ENCODE results near the gene PLEKHG5. TPM values are rescaled to one million over a fixed set of nuclear protein-coding genes. Genes with fewer than 3 reads are reported as not detected.
"Not testable (repeated sequence)": the region's sequence is repeated elsewhere in the genome, so short reads cannot be mapped to it uniquely, and the experiment has no call there.

Gene PLEKHG5
- total RNA-seq, 1 donor from 2014 or later, result 18.5 TPM

DNA sequence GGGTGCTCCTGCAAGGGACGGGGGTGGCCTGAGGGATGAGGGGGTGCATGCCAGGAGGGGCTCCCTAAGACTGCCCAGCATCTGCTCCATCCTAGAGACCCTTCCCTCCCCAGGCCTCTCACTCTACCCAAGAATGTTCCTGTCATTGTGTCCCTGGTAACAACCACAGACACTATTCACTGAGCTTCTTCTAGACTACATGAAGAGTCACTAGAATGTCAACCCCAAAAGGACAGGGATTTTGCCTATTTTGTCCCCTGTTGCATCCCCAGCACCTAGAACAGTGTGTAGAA is 28.4 kb downstream of the PLEKHG5 start:
- no peak for DNase-seq (ENCODE audit: low spot score)

DNA sequence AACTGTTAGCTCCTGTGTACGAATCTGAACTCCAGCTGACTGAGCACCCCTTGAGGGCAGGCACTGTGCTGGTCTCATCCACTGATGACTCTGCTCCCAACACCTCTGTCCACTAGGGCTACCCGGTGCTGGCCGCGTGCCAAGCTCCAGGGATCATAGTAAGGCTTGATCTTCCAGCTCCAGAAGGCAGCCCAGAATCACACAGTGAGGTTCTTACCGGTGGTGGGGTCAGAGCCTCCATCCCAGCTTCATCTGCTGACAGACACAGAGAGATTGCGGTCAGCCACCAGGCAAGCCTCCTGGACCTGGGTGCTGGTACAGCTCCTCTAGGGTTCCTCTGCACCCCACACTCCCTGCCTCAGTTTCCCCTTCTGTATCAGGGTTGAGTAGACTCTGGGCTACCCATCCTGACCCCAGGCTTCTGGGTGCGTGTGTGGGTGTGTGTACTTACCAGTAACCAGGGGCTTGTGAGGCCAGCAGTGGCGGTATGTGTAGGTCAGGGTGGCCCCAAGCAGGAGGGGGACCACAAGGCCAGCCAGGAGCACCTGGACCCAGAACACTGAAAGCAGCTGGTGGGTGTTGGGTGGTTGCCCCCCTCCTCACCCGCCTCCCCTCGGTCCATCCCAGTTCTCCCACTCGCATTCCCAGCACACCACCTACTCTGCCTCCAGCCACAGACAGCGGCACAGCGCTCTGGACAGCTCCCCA is 28.9 kb downstream of the PLEKHG5 start:
- DNase-seq (ENCODE audit: low spot score), result no peak

GRCh38 chr1:6461538-6462411 is 29.7 kb downstream of the PLEKHG5 start:
- no peak for DNase-seq (ENCODE audit: low spot score)

GRCh38 chr1:6461051-6461530 is 30.4 kb downstream of the PLEKHG5 start:
- DNase-seq (ENCODE audit: low spot score), result no peak

DNA sequence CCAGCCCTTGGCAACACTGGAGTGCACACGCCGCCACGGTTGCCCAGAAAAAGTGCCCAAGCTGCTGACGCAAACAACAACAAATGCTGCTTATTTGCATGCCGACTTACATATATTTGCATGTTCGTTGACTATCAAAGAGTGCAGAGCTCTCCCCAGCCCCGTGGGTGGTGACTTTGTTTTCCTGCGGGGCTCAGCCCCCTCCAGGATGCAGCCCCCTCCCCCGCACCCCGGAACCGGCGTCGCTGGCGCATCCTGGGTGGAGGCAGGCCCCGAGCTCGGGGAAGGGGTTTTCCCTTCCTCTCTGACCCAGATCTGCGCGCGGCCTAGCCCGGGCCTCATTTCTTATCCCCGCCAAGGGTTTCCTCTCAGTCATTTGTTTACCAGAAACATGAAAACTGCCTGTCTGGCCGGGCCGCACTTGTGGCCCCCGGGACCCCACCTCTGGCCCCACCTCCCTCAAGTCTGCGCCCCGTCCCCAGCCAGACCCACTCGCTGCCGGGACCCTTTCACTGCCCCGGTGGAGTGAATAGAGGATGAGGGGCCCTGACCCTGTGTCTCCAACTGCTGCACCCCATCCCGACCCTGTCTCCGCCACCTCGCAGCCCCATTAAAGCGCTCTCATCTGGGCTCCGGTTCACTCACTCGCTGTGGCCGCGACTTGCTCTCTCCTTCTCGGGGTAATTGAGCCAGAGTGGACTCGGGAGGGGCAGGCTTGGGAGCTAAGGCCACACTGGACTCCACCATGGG is 31.0 kb downstream of the PLEKHG5 start:
- DNase-seq (ENCODE audit: low spot score), result no peak

DNA sequence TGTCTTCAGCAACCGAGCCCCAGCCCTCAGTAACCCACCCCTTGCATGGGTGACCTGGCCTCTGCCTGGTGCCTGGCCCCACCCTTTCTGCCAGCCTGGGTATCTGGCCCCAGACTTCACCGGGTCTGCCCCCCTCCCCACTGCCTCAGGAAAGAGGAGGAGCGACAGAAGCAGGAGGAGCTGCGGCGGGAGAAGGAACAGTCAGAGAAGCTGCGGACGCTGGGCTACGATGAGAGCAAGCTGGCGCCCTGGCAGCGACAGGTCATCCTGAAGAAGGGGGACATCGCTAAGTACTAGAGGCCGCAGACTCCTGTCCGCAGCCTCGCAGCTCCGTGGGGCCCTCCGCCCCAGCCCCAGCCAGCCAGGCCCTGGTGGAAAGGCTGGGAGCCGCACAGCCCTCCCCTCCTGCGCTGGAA is 31.6 kb downstream of the PLEKHG5 start:
- no peak for DNase-seq (ENCODE audit: low spot score)

DNA sequence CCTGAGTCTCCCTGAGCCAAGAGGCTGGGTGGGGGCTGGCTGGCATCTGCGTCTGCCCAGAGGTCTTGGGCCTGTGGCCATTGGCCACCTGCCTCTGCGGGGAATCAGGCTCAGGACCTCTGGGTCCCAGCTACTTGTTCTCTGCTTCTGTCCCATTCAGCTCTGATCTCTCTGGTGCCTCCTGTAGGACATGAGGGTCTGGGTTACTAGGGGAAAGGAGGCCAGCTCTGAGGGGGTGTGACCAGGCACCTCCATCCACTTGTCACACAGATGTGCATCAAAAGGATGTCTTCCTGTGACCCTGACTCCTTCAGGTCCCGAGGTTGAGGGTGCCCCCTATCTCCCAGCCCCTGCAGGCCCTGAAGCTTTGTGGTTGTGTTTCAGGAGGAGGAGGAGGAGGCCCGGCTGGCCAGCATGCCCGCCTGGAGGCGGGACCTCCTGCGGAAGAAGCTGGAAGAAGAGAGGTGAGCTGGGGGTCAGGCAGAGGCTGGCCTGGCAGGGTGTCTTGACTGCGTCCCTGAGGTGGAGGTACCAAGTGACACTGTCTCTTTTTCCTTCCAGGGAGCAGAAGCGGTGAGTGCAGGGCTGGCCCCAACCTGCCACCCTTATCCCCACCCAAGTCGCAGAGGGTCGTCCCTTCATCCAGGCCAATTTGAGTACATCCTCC is 34.5 kb downstream of the PLEKHG5 start:
- no peak for DNase-seq (ENCODE audit: low spot score)

DNA sequence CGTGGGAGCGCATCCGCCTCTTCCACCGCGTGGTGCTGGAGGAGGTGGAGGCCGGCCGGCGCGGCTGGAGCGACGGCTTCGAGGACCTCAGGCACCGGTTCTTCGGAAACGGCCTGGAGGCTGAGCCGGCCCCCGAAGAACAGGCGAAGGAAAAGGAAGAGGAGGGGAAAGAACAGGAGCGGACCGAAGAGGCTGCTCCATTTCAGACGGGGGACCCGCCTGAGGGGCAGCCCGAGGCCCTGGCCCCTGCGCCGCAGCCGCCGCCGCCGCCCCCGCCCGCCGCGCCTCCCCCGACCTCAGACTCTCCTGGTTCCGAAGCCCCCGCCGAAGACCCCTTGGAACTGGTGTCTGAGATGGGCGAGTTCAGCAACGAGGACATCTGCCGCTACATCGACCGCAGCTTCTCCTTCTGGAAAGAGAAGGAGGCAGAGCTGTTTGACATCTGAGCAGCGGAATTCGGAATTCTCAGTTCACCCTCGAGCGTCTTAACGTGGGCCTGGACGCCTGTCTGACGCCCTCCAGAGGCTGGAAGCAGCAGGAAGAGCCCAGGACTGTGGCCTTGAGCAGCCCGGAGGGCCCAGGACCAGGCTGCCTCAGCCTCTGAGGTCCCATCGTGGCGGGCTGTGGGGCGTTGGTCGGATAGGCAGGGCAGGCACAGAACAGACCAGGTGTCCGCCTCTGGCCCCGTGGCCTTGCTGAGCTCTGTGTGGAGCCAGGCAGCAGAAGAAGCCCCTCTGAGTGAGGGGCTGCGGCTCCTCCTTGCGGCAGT is 35.5 kb downstream of the PLEKHG5 start:
- not testable (repeated sequence) for DNase-seq (ENCODE audit: low spot score)

GRCh38 chr1:6454856-6455751 is 36.4 kb downstream of the PLEKHG5 start:
- no peak for DNase-seq (ENCODE audit: low spot score)

- DNase-seq (ENCODE audit: low spot score), result not testable (repeated sequence)
These were observed 37.3 kb downstream of the PLEKHG5 start for GRCh38 chr1:6453895-6454855.

GRCh38 chr1:6450943-6451373 is 40.5 kb downstream of the PLEKHG5 start:
- no peak for DNase-seq (ENCODE audit: low spot score)

GRCh38 chr1:6450486-6450885 is 41.0 kb downstream of the PLEKHG5 start:
- DNase-seq (ENCODE audit: low spot score), result not testable (repeated sequence)

DNA sequence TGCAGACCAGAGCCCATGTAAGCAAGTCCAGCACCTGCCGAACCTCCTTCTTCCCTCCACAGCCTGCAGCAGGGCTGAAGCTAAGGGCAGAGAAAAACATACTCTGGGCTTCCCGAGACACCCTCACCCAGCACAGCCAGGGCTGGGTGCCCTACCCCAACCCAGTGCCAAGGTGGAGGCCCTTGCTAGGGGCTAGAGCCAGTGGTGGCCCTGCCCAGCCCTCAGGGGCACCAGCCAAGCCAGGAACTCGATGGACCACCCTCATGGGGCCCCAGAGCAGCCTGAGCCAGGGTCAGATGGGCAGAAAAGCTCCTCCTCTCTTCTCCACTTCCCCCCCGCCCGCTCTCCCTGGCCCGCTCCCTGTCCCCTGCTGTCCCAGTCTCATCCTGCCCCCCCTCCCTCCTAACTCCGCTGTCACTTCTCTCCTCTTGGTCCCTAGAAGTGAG is 41.4 kb downstream of the PLEKHG5 start:
- DNase-seq (ENCODE audit: low spot score), result no peak

DNA sequence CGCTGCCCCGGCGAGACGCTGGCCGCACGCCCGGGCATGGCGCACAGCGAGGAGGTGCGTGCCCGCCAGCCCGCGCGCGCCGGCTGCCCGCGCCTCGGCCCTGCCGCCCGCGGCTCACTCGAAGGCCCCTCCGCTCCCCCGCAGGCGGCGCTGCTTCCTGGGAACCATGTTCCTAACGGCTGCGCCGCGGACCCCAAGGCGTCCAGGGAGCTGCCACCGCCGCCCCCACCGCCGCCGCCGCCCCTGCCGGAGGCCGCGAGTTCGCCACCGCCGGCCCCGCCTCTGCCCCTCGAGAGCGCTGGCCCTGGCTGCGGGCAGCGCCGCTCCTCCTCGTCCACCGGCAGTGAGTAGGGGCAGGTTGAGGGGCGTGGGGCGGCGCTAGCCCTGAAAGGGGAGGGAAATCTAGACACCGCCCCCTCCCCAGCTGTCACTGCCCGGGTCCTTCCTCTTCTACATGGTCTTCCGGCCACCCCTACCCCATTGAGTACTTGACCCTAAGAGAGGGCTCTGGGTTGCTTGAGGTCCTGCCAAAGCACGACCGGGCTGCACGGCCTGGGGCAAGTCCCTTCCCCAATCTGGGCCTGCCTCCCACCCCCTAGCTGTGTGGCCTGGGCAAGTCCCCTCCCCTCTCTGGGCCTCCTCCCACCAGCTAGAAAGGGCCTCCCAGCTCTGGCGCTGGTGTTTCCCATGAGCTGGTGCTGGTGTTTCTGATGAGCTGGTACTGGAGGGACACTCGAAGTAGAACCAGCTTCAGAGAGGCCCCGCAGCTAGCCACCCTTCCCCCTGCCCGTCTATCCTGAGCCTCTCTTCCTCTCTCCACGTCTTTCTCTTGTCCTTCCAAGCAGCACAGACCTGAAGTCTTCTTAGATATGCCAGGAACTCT is 42.5 kb downstream of the PLEKHG5 start:
- DNase-seq (ENCODE audit: low spot score), result no peak

DNA sequence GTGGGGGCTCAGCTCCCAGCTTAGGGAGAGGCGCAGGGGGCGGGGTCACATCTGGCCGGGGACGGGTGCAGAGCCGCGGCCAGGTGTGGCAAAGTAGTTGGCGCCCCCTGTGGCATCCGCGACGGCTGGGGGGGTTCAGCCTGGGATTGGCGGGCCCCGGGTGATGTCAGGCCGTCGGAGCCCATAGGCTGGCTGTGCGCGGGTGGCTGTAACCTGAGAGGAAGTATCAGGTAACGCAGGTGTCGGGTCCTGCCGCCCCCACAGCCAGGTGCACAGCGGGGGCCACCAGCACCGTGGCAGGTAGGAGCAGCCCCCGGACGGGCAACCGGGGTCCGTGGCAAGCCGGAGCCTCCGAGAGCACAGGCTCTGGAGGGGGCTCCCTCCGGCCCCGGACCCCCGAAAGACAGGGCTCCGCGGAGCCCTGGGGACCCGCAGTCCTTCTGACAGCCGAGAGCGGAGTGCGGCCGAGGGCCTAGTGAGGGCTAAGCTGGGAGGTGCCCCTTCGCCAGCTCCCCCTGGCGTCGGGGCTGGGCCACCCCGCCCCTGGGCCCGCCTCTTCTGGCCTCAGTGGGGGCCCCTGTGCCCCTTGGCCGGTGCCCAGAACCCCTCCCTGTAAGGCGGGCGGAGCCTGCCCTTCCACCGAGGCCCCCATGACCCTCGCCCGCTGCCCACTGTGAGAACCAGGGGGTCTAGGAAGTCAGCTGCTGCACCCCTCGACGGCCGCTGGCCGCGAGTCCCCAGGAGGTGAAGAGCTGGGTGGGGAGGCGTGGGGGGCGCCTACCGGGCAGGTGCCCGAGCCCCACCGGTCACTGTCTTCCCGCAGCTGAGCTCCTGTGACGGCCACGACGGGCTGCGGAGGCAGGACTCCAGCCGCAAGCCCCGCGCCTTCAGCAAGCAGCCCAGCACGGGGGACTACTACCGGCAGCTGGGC is 43.4 kb downstream of the PLEKHG5 start:
- DNase-seq (ENCODE audit: low spot score), result no peak

DNA sequence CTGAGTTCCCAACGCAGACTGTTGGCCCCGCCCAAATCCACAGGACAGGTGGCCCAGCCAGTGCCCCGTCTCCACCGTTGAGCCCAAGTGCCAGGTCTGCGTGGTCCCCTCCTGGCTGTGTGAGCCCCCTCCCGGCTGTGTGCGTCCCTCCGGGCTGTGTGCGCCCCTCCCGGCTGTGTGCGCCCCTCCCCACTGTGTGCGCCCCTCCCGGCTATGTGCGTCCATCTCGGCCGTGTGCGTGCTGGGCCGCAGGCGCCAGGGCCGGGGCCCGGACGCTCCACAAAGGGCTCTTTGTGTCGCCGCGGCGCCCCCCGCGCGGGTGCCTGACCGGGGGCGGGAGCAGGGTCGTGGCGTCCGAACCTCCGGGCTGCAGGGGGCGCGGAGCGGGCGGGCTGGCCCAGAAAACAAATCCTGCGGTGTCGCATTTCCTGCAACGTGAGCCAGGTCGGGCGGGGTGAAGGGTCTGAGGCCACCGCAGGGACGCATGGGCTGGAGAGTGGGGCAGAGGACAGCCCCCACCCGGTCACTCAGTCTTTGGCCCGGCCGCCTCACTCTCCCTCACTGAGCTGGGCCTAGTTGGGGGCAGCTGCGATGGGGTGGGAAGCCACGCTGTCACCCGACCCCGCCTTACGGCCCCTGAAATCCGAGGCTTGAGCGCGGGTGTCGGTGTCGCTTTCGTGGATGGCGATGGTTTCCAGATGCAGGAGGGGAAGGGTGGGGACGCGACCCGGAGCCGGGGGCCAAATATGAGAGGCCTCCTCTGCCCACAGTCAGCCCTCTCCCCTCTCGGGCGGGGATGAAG is 44.2 kb downstream of the PLEKHG5 start:
- no peak for DNase-seq (ENCODE audit: low spot score)
